WTC11 (cell line): ENCODE data around the gene VPS18. TPM values are rescaled to one million over a fixed set of nuclear protein-coding genes. Genes with fewer than 3 reads are reported as not detected.
A peak's percentile ranks its signal among the peaks of the same experiment; 100 is the strongest.

Source experiments
- ATAC-seq: fragments of 200-7000 bp; cut with Tn5 transposase; 2 replicates; pipeline ENCODE4 v1.10.0; 2021; ENCODE audit warnings: mild to moderate bottlenecking, moderate library complexity
- CTCF ChIA-PET: fragments of 300-600 bp; sonication (Branson Sonifier 250); formaldehyde crosslinking; loops from one replicate; lab custom pipeline; 2021; ENCODE audit warnings: antibody characterized with exemption; lab: Charles Lee
- POLR2A ChIA-PET: fragments of 350-600 bp; sonication (Branson Sonifier 250); formaldehyde crosslinking; loops from one replicate; lab custom pipeline; 2021; ENCODE audit warnings: antibody characterized with exemption; lab: Charles Lee
- DNase-seq: peaks from one replicate; pipeline ENCODE4 v3.0.0; 2021; ENCODE audit warnings: low spot score
- H3K27ac Mint-ChIP-seq: 2 replicates; pipeline ENCODE4 v1.8.0; 2021; ENCODE audit warnings: mixed read lengths
- H3K27me3 Mint-ChIP-seq: 2 replicates; pipeline ENCODE4 v1.8.0; 2021; ENCODE audit warnings: low read depth, mild to moderate bottlenecking, moderate library complexity, mixed read lengths
- H3K36me3 Mint-ChIP-seq: 2 replicates; pipeline ENCODE4 v1.8.0; 2021; ENCODE audit warnings: mixed read lengths
- H3K4me1 Mint-ChIP-seq: 2 replicates; pipeline ENCODE4 v1.8.0; 2022; ENCODE audit warnings: mixed read lengths
- H3K4me3 Mint-ChIP-seq: 2 replicates; pipeline ENCODE4 v1.8.0; 2021; ENCODE audit warnings: mild to moderate bottlenecking, moderate library complexity, mixed read lengths
- H3K9me3 Mint-ChIP-seq: 2 replicates; pipeline ENCODE4 v1.8.0; 2021; ENCODE audit warnings: mixed read lengths
- ATF1 ChIP-seq: sonication (generic); formaldehyde crosslinking; IDR thresholded peaks from 2 replicates; pipeline ENCODE4 v1.8.1; 2023; ENCODE audit warnings: mild to moderate bottlenecking, moderate library complexity, missing genetic modification reagents
- ELF4 ChIP-seq: sonication (generic); formaldehyde crosslinking; IDR thresholded peaks from 2 replicates; pipeline ENCODE4 v1.8.1; 2022; ENCODE audit warnings: low read depth, mild to moderate bottlenecking, moderate library complexity, missing genetic modification reagents
- ESRRA ChIP-seq: sonication (generic); formaldehyde crosslinking; IDR thresholded peaks from 2 replicates; pipeline ENCODE4 v1.8.1; 2022; ENCODE audit warnings: mild to moderate bottlenecking, missing genetic modification reagents, borderline replicate concordance
- FOXK1 ChIP-seq: sonication (generic); formaldehyde crosslinking; IDR thresholded peaks from 2 replicates; pipeline ENCODE4 v1.8.0; 2022; ENCODE audit warnings: mild to moderate bottlenecking, moderate library complexity, missing genetic modification reagents
- HMGA2 ChIP-seq: fragments of 250-450 bp; sonication (Bioruptor Pico); IDR thresholded peaks from 2 replicates; pipeline ENCODE4 v1.4.0; 2021; ENCODE audit warnings: mild to moderate bottlenecking, moderate library complexity
- IRF1 ChIP-seq: sonication (generic); formaldehyde crosslinking; IDR thresholded peaks from 2 replicates; pipeline ENCODE4 v1.8.0; 2023; ENCODE audit warnings: missing genetic modification reagents
- IRF2 ChIP-seq: sonication (generic); formaldehyde crosslinking; IDR thresholded peaks from 2 replicates; pipeline ENCODE4 v1.8.0; 2022; ENCODE audit warnings: low read depth, missing genetic modification reagents, borderline replicate concordance
- MYBL2 ChIP-seq: sonication (generic); formaldehyde crosslinking; IDR thresholded peaks from 2 replicates; pipeline ENCODE4 v1.8.1; 2023; ENCODE audit warnings: mild to moderate bottlenecking, moderate library complexity, missing genetic modification reagents
- NR2C2 ChIP-seq: sonication (generic); formaldehyde crosslinking; IDR thresholded peaks from 2 replicates; pipeline ENCODE4 v1.8.0; 2022; ENCODE audit warnings: mild to moderate bottlenecking, missing genetic modification reagents
- PRRX2 ChIP-seq: fragments of 250-450 bp; sonication (Bioruptor Pico); IDR thresholded peaks from 2 replicates; pipeline ENCODE4 v1.8.0; 2021; ENCODE audit warnings: mild to moderate bottlenecking
- SMAD3 ChIP-seq: sonication (generic); formaldehyde crosslinking; IDR thresholded peaks from 2 replicates; pipeline ENCODE4 v1.8.0; 2022; ENCODE audit warnings: missing genetic modification reagents, mild to moderate bottlenecking, borderline replicate concordance
- SOX15 ChIP-seq: fragments of 250-450 bp; sonication (Bioruptor Pico); IDR thresholded peaks from 2 replicates; pipeline ENCODE4 v1.9.0; 2021; ENCODE audit warnings: mild to moderate bottlenecking
- TEAD1 ChIP-seq: sonication (generic); formaldehyde crosslinking; IDR thresholded peaks from 2 replicates; pipeline ENCODE4 v1.8.0; 2022; ENCODE audit warnings: mild to moderate bottlenecking, missing genetic modification reagents
- TEAD4 ChIP-seq: sonication (generic); formaldehyde crosslinking; IDR thresholded peaks from 2 replicates; pipeline ENCODE4 v1.8.0; 2022; ENCODE audit warnings: mild to moderate bottlenecking, missing genetic modification reagents
- USF2 ChIP-seq: sonication (generic); formaldehyde crosslinking; IDR thresholded peaks from 2 replicates; pipeline ENCODE4 v1.8.1; 2023; ENCODE audit warnings: mild to moderate bottlenecking, missing genetic modification reagents, moderate library complexity
- ZNF138 ChIP-seq: sonication (generic); formaldehyde crosslinking; conservative IDR thresholded peaks from 2 replicates; pipeline ENCODE4 v1.8.1; 2022; ENCODE audit warnings: mild to moderate bottlenecking, moderate library complexity, missing genetic modification reagents
- ZNF281 ChIP-seq: sonication (generic); formaldehyde crosslinking; IDR thresholded peaks from 2 replicates; pipeline ENCODE4 v1.8.0; 2023; ENCODE audit warnings: mild to moderate bottlenecking, missing genetic modification reagents
- ZNF512 ChIP-seq: sonication (generic); formaldehyde crosslinking; IDR thresholded peaks from 2 replicates; pipeline ENCODE4 v1.8.1; 2022; ENCODE audit warnings: missing genetic modification reagents, borderline replicate concordance
- ZNF532 ChIP-seq: fragments of 250-450 bp; sonication (Bioruptor Pico); IDR thresholded peaks from 2 replicates; pipeline ENCODE4 v1.9.0; 2021; ENCODE audit warnings: mild to moderate bottlenecking, borderline replicate concordance
- total RNA-seq: library from RNA; stranded (reverse); gene quantifications from 3 replicates; pipeline ENCODE4 v1.2.3, GENCODE V29; 2021

The VPS18 gene
- total RNA-seq, 1 experiment from 2014 or later = 27.3 TPM

- DNase-seq = no peak
- H3K27ac Mint-ChIP-seq = no peak overlapping the region
Measured at GRCh38 chr15:40902605-40903561, 8.6 kb downstream of the VPS18 start.

GRCh38 chr15:40904552-40905201 lies 10.4 kb downstream of the VPS18 start:
- H3K27ac Mint-ChIP-seq = 0 out of 2 replicates have a peak overlapping the region, but pooled peaks have one; percentile 27
- peaks cover 23% of the 10 kb centered on the region for H3K36me3 Mint-ChIP-seq
- CTCF ChIA-PET = interaction anchor here (0.6 to 7.8 kb wide), 41 partner anchors 8 to 1163 kb away, joined by 3 to 101 read pairs (median 5); partner anchors contain the start of genes CHAC1, DLL4, NUSAP1 and OIP5
- TF ChIP-seq ESRRA (CRISPR knock-in tag) (no peak), ATF1 (CRISPR knock-in tag) (no peak), IRF1 (no peak), FOXK1 (CRISPR knock-in tag) (no peak), USF2 (CRISPR knock-in tag) (no peak), ZNF512 (CRISPR knock-in tag) (no peak), SMAD3 (no peak)

More at GRCh38 chr15:40902605-40903561, 8.6 kb downstream of the VPS18 start:
- H3K4me1 Mint-ChIP-seq = peaks cover 3% of the 10 kb centered on the region; the same call in 1 of the 2 replicates
- no peak overlapping the region for H3K4me3 Mint-ChIP-seq
- TF ChIP-seq ZNF138 (CRISPR knock-in tag) (no peak), ZNF281 (CRISPR knock-in tag) (no peak), SOX15 (no peak), IRF2 (CRISPR knock-in tag) (no peak), ZNF532 (no peak), TEAD1 (no peak), HMGA2 (CRISPR knock-in tag) (no peak), PRRX2 (CRISPR knock-in tag) (no peak), MYBL2 (CRISPR knock-in tag) (no peak), TEAD4 (CRISPR knock-in tag) (no peak), ELF4 (CRISPR knock-in tag) (no peak), NR2C2 (CRISPR knock-in tag) (no peak)
- H3K9me3 Mint-ChIP-seq = no peaks in the 10 kb centered on the region
- ChIA-PET POLR2A (interaction anchor here (1.0 to 1.2 kb wide), 4 partner anchors 9 to 55 kb away, joined by 3 to 8 read pairs (median 3); partner anchors contain the start of gene VPS18), CTCF (interaction anchor here (0.5 to 7.5 kb wide), 21 partner anchors 7 to 281 kb away, joined by 3 to 71 read pairs (median 9); partner anchors contain the start of genes CHAC1, DLL4, DNAJC17 and VPS18)
- H3K36me3 Mint-ChIP-seq = peaks cover 39% of the 10 kb centered on the region
- ATAC-seq = no peak
- H3K27me3 Mint-ChIP-seq = no peaks in the 10 kb centered on the region

More at GRCh38 chr15:40904552-40905201, 10.4 kb downstream of the VPS18 start:
- Mint-ChIP-seq H3K9me3 (no peaks in the 10 kb centered on the region), H3K27me3 (no peaks in the 10 kb centered on the region), H3K4me3 (no peak overlapping the region), H3K4me1 (peaks cover 3% of the 10 kb centered on the region; the same call in 1 of the 2 replicates)
- POLR2A ChIA-PET = interaction anchor here (0.6 to 1.0 kb wide), 3 partner anchors 37 to 140 kb away, joined by 3 to 4 read pairs (median 3); no protein-coding TSS in a partner anchor
- DNase-seq (no peak), ATAC-seq (no peak)
